Testis (tissue), 3 donors: ENCODE results near the gene NACC2. TPM values are rescaled to one million over a fixed set of nuclear protein-coding genes. Genes with fewer than 3 reads are reported as not detected.

Experiments used
- DNase-seq: peaks from one replicate; pipeline ENCODE4 v3.0.0-alpha.2; 2019
- H3K27ac ChIP-seq, 2 donors: fragments of 200-600 bp; sonication (generic); one replicate each; pipeline ENCODE4 v1.5.1; 2019
- H3K27me3 ChIP-seq: fragments of 200-600 bp; sonication (generic); one replicate; pipeline ENCODE4 v1.5.1; 2019
- H3K36me3 ChIP-seq: fragments of 200-600 bp; sonication (generic); one replicate; pipeline ENCODE4 v1.5.1; 2017; ENCODE audit warnings: low read depth; ENCODE audit errors: missing control alignments
- H3K4me1 ChIP-seq: fragments of 200-600 bp; sonication (generic); one replicate; pipeline ENCODE4 v1.5.1; 2019
- H3K4me3 ChIP-seq, 2 donors: fragments of 200-600 bp; sonication (generic); one replicate each; pipeline ENCODE4 v1.5.1; 2017 to 2019
- H3K9me3 ChIP-seq: fragments of 200-600 bp; sonication (generic); one replicate; pipeline ENCODE4 v1.5.1; 2017
- POLR2A ChIP-seq: fragments of 450-650 bp; IDR thresholded peaks from one replicate; pipeline ENCODE4 v1.6.1; 2017; ENCODE audit warnings: antibody characterized with exemption, mild to moderate bottlenecking, moderate library complexity
- WGBS, 2 donors: methylation state at CpG; one replicate each; pipeline ENCODE4 v1.1.5; 2018; 5-methylcytosine and 5-hydroxymethylcytosine counted together
- intact Hi-C: fragments of 100-400 bp; cut with DNase I; formaldehyde crosslinking; loops from one replicate; pipeline ENCODE4 v1.15.1; 2023; ENCODE audit warnings: low total_unique reads
- polyA plus RNA-seq: library from polyadenylated mRNA; stranded (reverse); fragments of 350-450 nt; fragmentation: Illumina TruSeq; extraction: RNeasy Lipid Tissue Mini Kit (QIAGEN cat#74804); gene quantifications from one replicate; pipeline ENCODE4 v1.2.3, GENCODE V29; 2014; ENCODE audit warnings: low read depth, low replicate concordance; ENCODE audit not compliant: insufficient read depth
- total RNA-seq, 2 donors: library from RNA; depleted of rRNA; stranded (reverse); fragments of >200 nt; gene quantifications; one replicate each; pipeline ENCODE4 v1.2.3, GENCODE V29; 2016
- TF ChIP-seq, protein P1 (sequence below), 3 experiments: fragments of 450-650 bp in 2 of 3; fragments of 200-600 bp in 1 of 3; sonication (generic) in 1 of 3; IDR thresholded peaks; one replicate each; pipeline ENCODE4 v1.5.1; 2016 to 2019; ENCODE audit warnings: antibody characterized with exemption in 3 of 3, mild to moderate bottlenecking in 2 of 3, moderate library complexity in 1 of 3

Gene NACC2
- total and polyA plus RNA-seq, 3 donors from 2014 or later: 29.3 to 49.7 (median 49.5) TPM

DNA sequence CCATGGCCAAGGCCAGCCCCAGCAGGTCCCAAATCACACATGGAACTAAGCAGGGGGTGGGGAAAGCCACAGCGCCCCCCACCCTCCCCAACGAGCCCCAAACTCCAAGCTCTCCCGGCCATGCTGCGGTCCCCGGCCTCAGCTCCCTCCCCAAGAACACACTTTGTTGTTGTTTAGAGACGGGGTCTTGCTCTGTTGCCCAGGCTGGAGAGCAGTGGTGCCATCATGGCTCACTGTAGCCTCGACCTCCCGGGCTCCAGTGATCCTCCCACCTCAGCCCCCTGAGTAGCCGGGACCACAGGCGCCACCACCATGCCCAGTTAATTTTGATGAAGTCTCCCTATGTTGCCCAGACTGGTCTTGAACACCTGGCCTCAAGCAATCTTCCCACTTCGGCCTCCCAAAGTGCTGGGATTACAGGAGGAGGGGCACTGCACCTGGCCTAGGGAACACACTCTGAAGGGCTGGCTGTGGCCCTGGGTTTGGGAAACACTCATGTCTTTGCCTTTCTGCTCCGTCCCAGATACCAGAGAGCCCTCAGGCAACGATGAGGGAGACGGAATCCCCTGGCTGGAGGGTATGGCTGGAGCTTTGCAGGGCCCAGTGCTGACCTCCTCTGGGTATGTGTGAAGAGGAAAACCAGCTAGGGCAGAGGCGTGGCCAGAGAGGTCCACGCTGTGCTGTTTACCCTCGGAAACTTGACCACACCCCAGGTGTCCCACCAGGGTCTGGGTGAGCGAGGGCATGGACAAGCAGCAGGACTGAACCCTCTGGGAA lies 80.8 kb downstream of the NACC2 start:
- Histone ChIP-seq H3K36me3 (no peaks in the 10 kb centered on the region), H3K9me3 (no peaks in the 10 kb centered on the region), H3K27ac (no peak overlapping the region), H3K27me3 (no peaks in the 10 kb centered on the region), H3K4me1 (peaks cover 19% of the 10 kb centered on the region), H3K4me3 (no peak overlapping the region)
- intact Hi-C loops: no loop called here
- no peak for DNase-seq
- TF ChIP-seq POLR2A: no peak
- TF ChIP-seq, protein P1, sequence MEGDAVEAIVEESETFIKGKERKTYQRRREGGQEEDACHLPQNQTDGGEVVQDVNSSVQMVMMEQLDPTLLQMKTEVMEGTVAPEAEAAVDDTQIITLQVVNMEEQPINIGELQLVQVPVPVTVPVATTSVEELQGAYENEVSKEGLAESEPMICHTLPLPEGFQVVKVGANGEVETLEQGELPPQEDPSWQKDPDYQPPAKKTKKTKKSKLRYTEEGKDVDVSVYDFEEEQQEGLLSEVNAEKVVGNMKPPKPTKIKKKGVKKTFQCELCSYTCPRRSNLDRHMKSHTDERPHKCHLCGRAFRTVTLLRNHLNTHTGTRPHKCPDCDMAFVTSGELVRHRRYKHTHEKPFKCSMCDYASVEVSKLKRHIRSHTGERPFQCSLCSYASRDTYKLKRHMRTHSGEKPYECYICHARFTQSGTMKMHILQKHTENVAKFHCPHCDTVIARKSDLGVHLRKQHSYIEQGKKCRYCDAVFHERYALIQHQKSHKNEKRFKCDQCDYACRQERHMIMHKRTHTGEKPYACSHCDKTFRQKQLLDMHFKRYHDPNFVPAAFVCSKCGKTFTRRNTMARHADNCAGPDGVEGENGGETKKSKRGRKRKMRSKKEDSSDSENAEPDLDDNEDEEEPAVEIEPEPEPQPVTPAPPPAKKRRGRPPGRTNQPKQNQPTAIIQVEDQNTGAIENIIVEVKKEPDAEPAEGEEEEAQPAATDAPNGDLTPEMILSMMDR (IDR thresholded peaks at IDR 0.05): no peak
- 92 to 93% methylated on average over 12 to 18 of the region's 18 CpGs for WGBS, 2 donors

DNA sequence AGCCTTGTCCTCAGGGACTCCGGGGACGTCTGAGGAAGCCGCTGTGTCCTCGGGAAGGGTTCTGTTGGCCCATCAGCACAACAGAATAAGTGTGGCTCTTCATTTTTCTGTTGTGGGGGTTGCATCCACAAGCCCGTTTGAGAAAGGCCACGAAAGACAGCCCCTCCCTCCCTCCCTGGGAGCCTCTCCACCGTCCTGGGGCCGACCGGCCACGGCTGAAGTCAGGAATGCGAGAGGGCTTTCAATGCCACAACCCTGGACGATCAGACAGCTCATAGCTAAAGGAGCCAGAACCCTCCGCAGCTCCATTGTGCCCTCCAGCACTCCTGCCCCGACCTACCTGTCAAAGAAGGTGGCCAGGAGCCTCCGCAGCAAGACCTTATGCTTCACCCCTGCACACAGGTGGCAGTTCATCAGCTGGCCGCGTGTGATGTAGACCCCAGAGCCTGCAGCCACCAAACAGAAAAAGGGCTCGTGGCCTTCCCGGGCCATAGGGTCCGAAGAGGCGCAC lies 81.5 kb downstream of the NACC2 start:
- WGBS, 2 donors: 92 to 94% methylated on average over 9 to 21 of the region's 21 CpGs
- TF ChIP-seq POLR2A: no peak
- TF ChIP-seq, protein P1 (IDR thresholded peaks at IDR 0.05): no peak
- Histone ChIP-seq H3K4me3 (no peak overlapping the region), H3K27ac (no peak overlapping the region), H3K4me1 (peaks cover 19% of the 10 kb centered on the region), H3K36me3 (no peaks in the 10 kb centered on the region), H3K27me3 (no peaks in the 10 kb centered on the region), H3K9me3 (no peaks in the 10 kb centered on the region)
- no peak for DNase-seq
- intact Hi-C loops: no loop called here

DNA sequence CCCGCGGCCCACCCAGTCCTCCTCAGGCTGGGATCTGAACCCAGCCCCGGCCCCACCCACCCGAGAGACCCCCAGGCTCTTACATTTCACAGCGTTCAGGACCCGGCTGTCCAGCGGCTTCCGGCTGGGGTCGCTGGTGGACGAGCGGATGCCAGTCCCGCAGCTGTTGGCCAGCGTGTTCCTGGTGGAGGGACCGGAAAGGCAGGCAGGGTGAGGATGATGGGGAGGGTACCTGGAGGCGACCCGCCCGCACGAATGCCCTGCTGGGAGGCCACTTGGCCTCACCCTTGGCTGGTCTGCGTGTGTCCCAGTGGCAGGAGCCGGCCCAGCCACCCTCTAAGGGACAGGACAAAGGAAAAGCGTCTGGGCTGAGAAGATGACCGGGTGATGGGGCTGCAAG lies 82.0 kb downstream of the NACC2 start:
- WGBS, 2 donors: 91 to 100% methylated on average over 2 to 21 of the region's 22 CpGs

DNA sequence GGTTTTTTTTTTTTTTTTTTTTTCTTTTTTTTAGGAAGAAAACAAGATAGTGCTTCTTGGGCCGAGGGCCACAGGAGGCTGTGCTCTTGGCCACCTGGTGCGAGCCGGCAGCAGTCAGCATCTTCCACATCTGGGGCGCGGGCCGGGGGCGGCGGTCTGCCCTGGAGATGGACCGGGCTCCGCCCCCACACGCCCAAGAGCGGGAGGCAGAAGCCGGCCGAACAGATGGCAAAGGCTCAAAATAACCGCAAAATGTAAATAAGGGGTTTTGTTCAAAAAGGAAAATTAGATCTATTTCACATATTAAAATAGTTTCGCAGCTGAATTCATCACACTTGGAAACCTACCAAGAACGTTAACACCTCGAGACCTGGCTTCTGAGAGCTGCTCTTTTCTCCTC lies 82.4 kb downstream of the NACC2 start:
- H3K4me1 ChIP-seq: peaks cover 25% of the 10 kb centered on the region
- TF ChIP-seq, protein P1 (IDR thresholded peaks at IDR 0.05): no peak
- TF ChIP-seq POLR2A: no peak
- no peak overlapping the region for H3K4me3 ChIP-seq
- intact Hi-C loops: no loop called here
- H3K36me3 ChIP-seq: no peaks in the 10 kb centered on the region
- WGBS, 2 donors: 27 to 43% methylated on average over 18 of the region's 18 CpGs
- H3K27ac ChIP-seq: peak overlapping the region; percentile 78 to 84
- peak; percentile 54 for DNase-seq
- no peaks in the 10 kb centered on the region for H3K9me3 ChIP-seq
- H3K27me3 ChIP-seq: no peaks in the 10 kb centered on the region

More for the DNA sequence above, 82.0 kb downstream of the NACC2 start:
- Histone ChIP-seq H3K4me1 (peaks cover 20% of the 10 kb centered on the region), H3K36me3 (no peaks in the 10 kb centered on the region), H3K4me3 (no peak overlapping the region), H3K27me3 (no peaks in the 10 kb centered on the region), H3K9me3 (no peaks in the 10 kb centered on the region), H3K27ac (peak overlapping the region in 1 of 2 donors; percentile 84)
- no peak for TF ChIP-seq POLR2A
- TF ChIP-seq, protein P1 (IDR thresholded peaks at IDR 0.05): no peak
- intact Hi-C loops: no loop called here
- no peak for DNase-seq
